IMR-90 (cell line): ENCODE results near the gene TFAP2E.

Experiments used
- CTCF ChIP-seq: conservative IDR thresholded peaks from 2 replicates; pipeline ENCODE4 v1.5.1; 2012; ENCODE audit warnings: mild to moderate bottlenecking, low read depth, low read length, improper control_type of control experiment
- ELK1 ChIP-seq: fragments of 150-350 bp; IDR thresholded peaks from 2 replicates; pipeline ENCODE4 v1.6.1; 2016; ENCODE audit warnings: low read depth, mild to moderate bottlenecking, low read length, moderate library complexity, borderline replicate concordance
- FOS ChIP-seq: fragments of 150-350 bp; IDR thresholded peaks from 2 replicates; pipeline ENCODE4 v1.6.1; 2016; ENCODE audit warnings: low read depth, low read length
- MAFK ChIP-seq: IDR thresholded peaks from 2 replicates; pipeline ENCODE4 v1.6.1; 2012; ENCODE audit warnings: low read depth, low read length, improper control_type of control experiment
- MAZ ChIP-seq: IDR thresholded peaks from 2 replicates; pipeline ENCODE4 v1.6.1; 2012; ENCODE audit warnings: low read depth, mild to moderate bottlenecking, low read length, improper control_type of control experiment, moderate library complexity, borderline replicate concordance
- POLR2A ChIP-seq: IDR thresholded peaks from 2 replicates; pipeline ENCODE4 v1.6.1; 2012; ENCODE audit warnings: mild to moderate bottlenecking, low read depth, low read length
- RAD21 ChIP-seq: IDR thresholded peaks from 2 replicates; pipeline ENCODE4 v1.6.1; 2012; ENCODE audit warnings: low read length, improper control_type of control experiment
- RCOR1 ChIP-seq: IDR thresholded peaks from 2 replicates; pipeline ENCODE4 v1.6.1; 2012; ENCODE audit warnings: mild to moderate bottlenecking, low read length, improper control_type of control experiment; ENCODE audit not compliant: insufficient replicate concordance
- RFX5 ChIP-seq: IDR thresholded peaks from 2 replicates; pipeline ENCODE4 v1.8.0; 2012; ENCODE audit warnings: low read depth, mild to moderate bottlenecking, low read length, moderate library complexity
- SMC3 ChIP-seq: fragments of 150-350 bp; IDR thresholded peaks from 2 replicates; pipeline ENCODE4 v1.6.1; 2016; ENCODE audit warnings: low read depth, mild to moderate bottlenecking, antibody characterized with exemption, low read length, moderate library complexity
- USF2 ChIP-seq: fragments of 150-350 bp; IDR thresholded peaks from 2 replicates; pipeline ENCODE4 v1.6.1; 2017; ENCODE audit warnings: mild to moderate bottlenecking, antibody characterized with exemption, low read length, low read depth

GRCh38 chr1:35559317-35559944 lies 13.7 kb upstream of the TFAP2E start:
- no peak for TF ChIP-seq USF2
- no peak for TF ChIP-seq CTCF
- no peak for TF ChIP-seq POLR2A
- TF ChIP-seq MAZ = no peak
- no peak for TF ChIP-seq ELK1
- TF ChIP-seq RAD21 = no peak
- no peak for TF ChIP-seq RCOR1
- TF ChIP-seq FOS = no peak
- no peak for TF ChIP-seq RFX5
- TF ChIP-seq MAFK = no peak
- TF ChIP-seq SMC3 = no peak
